Liver (tissue), 9 donors: ENCODE results near the gene IL2RA. TPM values are rescaled to one million over a fixed set of nuclear protein-coding genes. Genes with fewer than 3 reads are reported as not detected.

Experiments
- DNase-seq: peaks from one replicate; pipeline ENCODE4 v3.0.0-alpha.2; 2017; ENCODE audit warnings: low spot score
- H3K27ac ChIP-seq, 2 donors: one replicate each; pipeline ENCODE4 v1.7.0; 2013; ENCODE audit warnings: inconsistent platforms in 2 of 2, low read length in 2 of 2, control low read depth in 1 of 2, low read depth in 1 of 2, mild to moderate bottlenecking in 1 of 2
- H3K27me3 ChIP-seq, 4 donors: one replicate each; pipeline versions ENCODE4 v1.6.1 to v1.7.0; 2013; ENCODE audit warnings: low read length in 3 of 4, inconsistent platforms in 1 of 4, mild to moderate bottlenecking in 1 of 4, moderate library complexity in 1 of 4; ENCODE audit not compliant: control insufficient read depth in 4 of 4, insufficient read depth in 4 of 4
- H3K36me3 ChIP-seq, 4 donors: one replicate each; pipeline versions ENCODE4 v1.6.1 to v1.7.0; 2013; ENCODE audit warnings: low read length in 3 of 4, mild to moderate bottlenecking in 3 of 4, low read depth in 1 of 4, moderate library complexity in 1 of 4; ENCODE audit not compliant: control insufficient read depth in 4 of 4, insufficient read depth in 3 of 4
- H3K4me1 ChIP-seq, 4 donors: one replicate each; pipeline versions ENCODE4 v1.6.1 to v1.7.0; 2013; ENCODE audit warnings: low read length in 3 of 4, mild to moderate bottlenecking in 3 of 4, moderate library complexity in 1 of 4; ENCODE audit not compliant: control insufficient read depth in 4 of 4, insufficient read depth in 4 of 4
- H3K4me3 ChIP-seq, 3 donors: one replicate each; pipeline versions ENCODE4 v1.6.1 to v1.7.0; 2013; ENCODE audit warnings: low read length in 3 of 3, control low read depth in 1 of 3, low read depth in 1 of 3, mild to moderate bottlenecking in 1 of 3
- H3K9ac ChIP-seq, 2 donors: one replicate each; pipeline ENCODE4 v1.7.0; 2013; ENCODE audit warnings: low read length in 2 of 2, mild to moderate bottlenecking in 2 of 2, moderate library complexity in 2 of 2, control low read depth in 1 of 2, low read depth in 1 of 2
- H3K9me3 ChIP-seq, 4 donors: one replicate each; pipeline versions ENCODE4 v1.6.1 to v1.7.0; 2013; ENCODE audit warnings: low read length in 3 of 4; ENCODE audit not compliant: control insufficient read depth in 4 of 4
- ATF3 ChIP-seq: IDR thresholded peaks from 2 replicates; pipeline ENCODE4 v1.6.1; 2016; ENCODE audit warnings: antibody characterized with exemption
- CTCF ChIP-seq: fragments of 150-350 bp; IDR thresholded peaks from 2 replicates; pipeline ENCODE4 v1.5.1; 2017; ENCODE audit warnings: improper control_type of control experiment, low read depth, low read length; ENCODE audit not compliant: missing input control
- EGR1 ChIP-seq, 2 donors: IDR thresholded peaks; 2 replicates each; pipeline ENCODE4 v1.6.1; 2016 to 2018; ENCODE audit warnings: antibody characterized with exemption in 2 of 2, low read depth in 2 of 2
- HNF4A ChIP-seq, 2 donors: conservative IDR thresholded peaks; 2 replicates each; pipeline ENCODE4 v1.6.1; 2016; ENCODE audit warnings: antibody characterized with exemption in 2 of 2, mild to moderate bottlenecking in 2 of 2
- RAD21 ChIP-seq, 2 donors: IDR thresholded peaks; 2 replicates each; pipeline ENCODE4 v1.6.1; 2016; ENCODE audit warnings: antibody characterized with exemption in 2 of 2, mild to moderate bottlenecking in 2 of 2
- SP1 ChIP-seq: IDR thresholded peaks from 2 replicates; pipeline ENCODE4 v1.6.1; 2018; ENCODE audit warnings: antibody characterized with exemption, mild to moderate bottlenecking
- TAF1 ChIP-seq: conservative IDR thresholded peaks from 2 replicates; pipeline ENCODE4 v1.6.1; 2016; ENCODE audit warnings: antibody characterized with exemption, mild to moderate bottlenecking
- YY1 ChIP-seq: IDR thresholded peaks from 2 replicates; pipeline ENCODE4 v1.6.1; 2016; ENCODE audit warnings: antibody characterized with exemption, mild to moderate bottlenecking
- ZBTB33 ChIP-seq: IDR thresholded peaks from 2 replicates; pipeline ENCODE4 v1.6.1; 2016; ENCODE audit warnings: antibody characterized with exemption
- WGBS: extraction: QIAGEN DNeasy Blood & Tissue Kit; methylation state at CpG from one replicate; pipeline ENCODE4 v1.1.7; 2013; 5-methylcytosine and 5-hydroxymethylcytosine counted together
- polyA plus RNA-seq, 2 donors: library from polyadenylated mRNA; stranded (reverse) in 1 of 2; unstranded in 1 of 2; fragments of 200-250 nt in 1 of 2; fragments of >200 nt in 1 of 2; fragmentation: Nextera tagmentation in 1 of 2; extraction: Ambion mirVana in 1 of 2; gene quantifications; one replicate each; pipeline versions ENCODE4 v1.2.1 to v1.2.3, GENCODE V29; 2013 to 2015
- total RNA-seq, 2 donors: library from RNA; depleted of rRNA; stranded (reverse); fragments of >200 nt; gene quantifications; one replicate each; pipeline ENCODE4 v1.2.3, GENCODE V29; 2014
- donor health status: healthy.
- donor health status: healthy.
- donor health status: healthy.
- donor health status: healthy.
- donor health status: healthy.

IL2RA gene
- total and polyA plus RNA-seq, 4 donors, result 0.46 to 1.6 TPM; not detected in 2

- TF ChIP-seq ZBTB33, result no peak
- peak; percentile 38 for TF ChIP-seq CTCF
- no peak for TF ChIP-seq HNF4A (conservative IDR thresholded peaks at IDR 0.05)
These were observed 84.5 kb downstream of the IL2RA start, which contains the start of gene IL15RA (continued) for GRCh38 chr10:5977471-5978229.

GRCh38 chr10:5976512-5977470 lies 85.4 kb downstream of the IL2RA start:
- H3K27me3 ChIP-seq, result no peaks in the 10 kb centered on the region
- peak overlapping the region; percentile 86 to 98 for H3K27ac ChIP-seq
- no peaks in the 10 kb centered on the region for H3K9me3 ChIP-seq
- peaks cover 0 to 31% (median 11%) of the 10 kb centered on the region in 4 donors for H3K4me1 ChIP-seq
- DNase-seq, result peak; percentile 69
- H3K4me3 ChIP-seq, result peak overlapping the region; percentile 57 to 99 (median 96)
- 1% methylated on average over 82 of the region's 82 CpGs for WGBS
- H3K36me3 ChIP-seq, result no peaks in the 10 kb centered on the region
- TF ChIP-seq RAD21 (IDR thresholded peaks at IDR 0.05) (no peak), ATF3 (no peak), TAF1 (no peak), EGR1 (IDR thresholded peaks at IDR 0.05; ENCODE audit: low read depth in 2 of 2) (peak in 1 of 2 donors; percentile 65)
- H3K9ac ChIP-seq, result peak overlapping the region; percentile 77 to 97

- Histone ChIP-seq H3K4me3 (peak overlapping the region; percentile 57 to 99 (median 96)), H3K27ac (peak overlapping the region; percentile 86 to 98), H3K36me3 (no peaks in the 10 kb centered on the region), H3K9ac (peak overlapping the region; percentile 77 to 97), H3K9me3 (no peaks in the 10 kb centered on the region), H3K27me3 (no peaks in the 10 kb centered on the region), H3K4me1 (peaks cover 0 to 37% (median 19%) of the 10 kb centered on the region in 4 donors)
- no peak for DNase-seq
- no peak for TF ChIP-seq YY1
- TF ChIP-seq SP1, result peak; percentile 14
- 65% methylated on average over 20 of the region's 20 CpGs for WGBS
These were observed 86.3 kb downstream of the IL2RA start for GRCh38 chr10:5975641-5976473.
